HG03460 (cell line): ENCODE measurements around the gene SAPCD1.

Experiments used
- ATAC-seq: cut with Tn5 transposase; IDR thresholded peaks from one replicate; pipeline ENCODE4 v1.9.1; 2021; ENCODE audit not compliant: unreplicated experiment

The SAPCD1 gene

DNA sequence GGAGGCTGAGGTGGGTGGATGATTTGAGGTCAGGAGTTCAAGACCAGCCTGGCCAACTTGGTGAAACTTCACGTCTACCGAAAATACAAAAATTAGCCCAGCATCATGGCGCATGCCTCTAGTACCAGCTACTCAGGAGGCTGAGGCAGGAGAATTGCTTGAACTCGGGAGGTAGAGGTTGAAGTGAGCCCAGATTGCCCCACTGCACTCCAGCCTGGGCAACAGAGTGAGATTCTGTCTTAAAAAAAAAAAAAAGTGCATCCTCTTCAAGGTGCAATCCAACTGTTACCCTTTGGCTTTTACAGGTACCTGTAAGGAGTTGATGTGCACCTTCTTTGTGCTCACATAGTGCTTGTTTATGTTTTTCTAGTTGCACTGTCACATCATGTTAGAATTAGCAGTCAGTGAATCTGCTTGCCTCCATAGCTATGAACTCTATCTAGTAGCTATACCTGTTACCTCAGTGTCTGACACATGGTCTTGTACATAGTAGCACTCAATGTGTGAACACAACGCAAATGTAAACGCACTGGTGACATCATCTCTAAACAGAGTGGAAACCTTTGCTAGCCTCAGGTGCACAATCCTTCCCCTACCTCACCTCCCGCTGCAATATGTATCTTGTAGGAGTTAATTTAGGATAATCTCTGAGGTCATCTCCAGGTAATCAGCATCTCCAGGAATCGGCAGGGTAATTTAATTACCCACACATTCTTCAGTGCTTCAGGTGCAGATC lies 13.0 kb upstream of the SAPCD1 start:
- ATAC-seq: no peak

DNA sequence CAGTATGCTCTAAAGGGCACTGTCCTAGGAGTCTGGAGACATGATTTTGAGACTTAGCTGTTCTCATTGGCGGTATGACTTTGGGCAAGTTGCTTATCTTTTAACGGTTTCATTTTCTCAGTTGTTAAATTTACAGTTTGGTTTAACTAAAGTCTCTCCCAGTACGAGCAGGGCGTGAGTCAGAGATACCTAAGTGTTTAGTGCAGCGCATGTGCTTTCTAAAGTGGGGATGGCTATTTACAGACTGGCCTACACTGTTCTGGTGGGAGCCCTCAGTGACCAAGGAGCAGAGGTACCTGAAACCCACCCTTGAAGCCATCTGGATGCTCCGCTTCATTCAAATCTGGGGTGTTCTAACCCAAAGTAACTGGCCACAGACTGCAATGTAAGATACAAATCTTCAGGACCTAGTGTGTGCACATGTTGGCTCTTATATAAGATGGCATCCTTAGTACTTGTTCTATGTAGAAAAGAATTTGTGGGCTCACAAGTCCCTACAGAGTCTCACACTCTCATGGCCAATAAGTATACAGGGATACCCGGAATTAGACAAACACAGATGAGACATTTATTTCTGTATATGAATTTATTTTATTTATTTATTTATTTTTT lies 11.9 kb upstream of the SAPCD1 start:
- no peak for ATAC-seq

DNA sequence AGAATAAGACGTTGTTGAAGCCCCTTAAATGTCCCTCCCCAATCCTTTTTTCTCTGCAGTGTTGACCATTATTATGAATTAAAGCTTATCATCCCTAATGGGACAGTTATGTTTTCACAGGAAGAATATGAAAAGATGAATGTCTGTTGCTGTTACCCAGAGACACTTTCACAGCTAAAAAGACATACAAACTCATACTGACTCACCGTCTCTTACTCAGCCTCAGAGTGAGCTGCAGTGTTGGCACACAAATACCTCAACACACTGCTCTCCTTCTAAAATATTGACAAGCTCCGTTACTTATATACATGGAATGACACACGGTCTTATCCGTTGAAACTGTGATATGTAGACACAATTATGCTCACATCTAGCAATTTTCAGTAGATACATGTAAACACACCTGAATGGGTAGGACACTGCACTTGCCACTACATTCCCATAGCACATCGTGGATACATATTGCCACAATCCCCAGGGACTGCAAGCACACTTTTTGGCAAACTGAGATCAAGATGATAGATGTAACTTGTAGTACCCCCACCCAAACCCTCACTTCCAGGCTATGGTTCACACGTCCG lies 9.6 kb upstream of the SAPCD1 start:
- no peak for ATAC-seq

DNA sequence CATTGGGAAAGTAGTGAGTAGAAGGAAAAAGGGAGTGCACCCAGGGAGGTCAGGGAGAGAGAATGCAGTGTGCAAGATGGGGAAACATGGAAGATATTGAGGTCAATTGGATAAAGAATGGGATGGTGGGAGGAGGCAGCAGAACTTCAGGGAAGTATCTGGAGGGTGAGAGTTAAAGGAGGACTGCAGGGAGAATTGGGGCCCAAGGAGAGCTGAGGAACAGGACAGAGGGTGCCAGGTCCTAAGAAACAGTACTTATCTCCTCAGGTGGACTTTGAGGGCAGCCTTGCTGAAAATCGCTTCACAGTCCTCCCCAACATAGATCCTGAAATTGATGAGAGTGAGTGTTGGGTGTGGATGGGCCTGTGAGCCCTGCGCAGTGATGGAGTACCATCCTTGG lies 4.2 kb upstream of the SAPCD1 start:
- ATAC-seq: no peak

DNA sequence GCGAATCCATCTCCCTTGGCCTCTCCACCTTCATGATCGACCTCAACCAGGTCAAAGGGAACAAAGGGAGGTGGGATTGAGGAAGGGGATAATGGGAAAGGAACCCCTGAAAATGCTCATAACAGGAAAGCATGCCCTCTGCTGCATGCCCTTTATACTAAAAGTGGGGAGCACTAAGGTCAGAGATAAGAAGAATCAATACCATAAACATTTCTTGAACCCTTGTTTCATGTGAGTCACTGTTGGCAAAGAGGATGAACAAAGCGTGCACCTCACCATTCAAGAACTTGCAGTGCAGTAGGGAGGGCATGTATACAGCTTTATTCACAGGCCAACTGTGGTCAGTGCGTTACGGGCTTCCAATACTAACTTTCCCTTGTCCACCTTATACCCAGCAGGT lies 1.7 kb upstream of the SAPCD1 start:
- no peak for ATAC-seq

DNA sequence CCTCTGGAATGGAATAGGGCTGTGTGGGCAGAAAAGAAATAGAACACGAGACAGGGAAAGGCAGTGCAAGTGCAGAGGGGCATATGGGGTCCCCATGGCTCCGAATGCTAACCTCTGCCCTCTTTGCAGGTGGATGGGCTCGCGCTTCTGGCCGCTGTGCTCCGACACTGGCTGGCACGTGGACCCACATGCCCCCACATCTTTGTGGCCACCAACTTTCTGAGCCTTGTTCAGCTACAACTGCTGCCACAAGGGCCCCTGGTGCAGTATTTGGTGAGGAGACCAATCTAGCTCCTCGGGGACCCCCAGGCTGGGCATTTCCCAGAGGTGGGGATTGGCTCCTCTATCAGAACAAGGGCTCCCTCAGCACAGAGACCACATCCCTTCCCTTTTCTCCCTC lies 1.1 kb upstream of the SAPCD1 start:
- ATAC-seq: no peak

DNA sequence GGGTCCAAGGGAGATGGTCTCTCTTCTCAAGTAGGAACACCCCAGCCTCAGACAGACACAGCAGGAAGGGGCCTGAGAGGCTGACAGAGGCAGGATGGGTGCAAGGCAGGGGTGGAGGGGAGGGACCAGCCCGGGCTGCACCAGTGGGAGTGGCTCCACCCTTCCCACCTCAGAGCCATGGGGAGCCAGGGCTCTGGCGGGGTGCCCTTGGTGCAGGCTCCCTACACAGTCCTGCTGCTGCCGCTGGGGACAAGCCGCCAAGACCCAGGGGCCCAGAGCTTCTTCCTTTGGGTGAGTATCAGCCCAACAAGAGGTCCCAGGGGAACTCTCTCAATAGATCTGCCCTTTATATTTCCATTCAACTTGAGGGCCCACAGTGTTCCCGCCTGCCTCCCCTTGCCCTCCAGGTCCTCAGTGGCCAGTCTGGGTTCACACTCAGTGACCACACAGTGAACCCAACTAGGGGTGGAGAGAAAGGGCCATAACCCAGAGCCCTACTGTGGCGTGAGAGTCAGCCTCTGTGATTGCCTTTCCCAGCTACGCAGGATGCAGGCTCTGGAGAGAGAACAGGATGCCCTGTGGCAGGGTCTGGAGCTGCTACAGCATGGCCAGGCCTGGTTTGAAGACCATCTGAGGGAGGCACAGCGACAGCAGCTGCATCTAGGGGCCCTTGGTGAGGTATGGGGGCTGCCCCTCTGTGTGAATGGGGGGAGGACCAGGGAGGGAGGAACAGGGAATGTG lies 592 bp downstream of the SAPCD1 start:
- ATAC-seq: no peak

DNA sequence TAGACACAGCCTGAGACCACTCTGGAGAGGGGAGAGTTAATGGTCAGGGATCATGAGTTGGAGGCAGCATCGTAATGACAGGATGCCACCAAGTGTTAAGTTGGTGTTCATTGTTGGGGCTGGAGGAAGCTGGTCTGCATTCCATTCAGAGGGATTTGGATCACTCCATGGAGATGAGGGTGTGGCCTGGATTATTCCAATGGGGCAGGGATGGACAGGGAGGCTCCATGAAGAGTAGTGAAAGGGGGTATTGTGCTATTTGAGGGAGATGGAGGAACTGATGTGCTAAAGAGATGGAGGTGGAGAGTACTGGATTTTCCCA lies 1.1 kb downstream of the SAPCD1 start:
- no peak for ATAC-seq

DNA sequence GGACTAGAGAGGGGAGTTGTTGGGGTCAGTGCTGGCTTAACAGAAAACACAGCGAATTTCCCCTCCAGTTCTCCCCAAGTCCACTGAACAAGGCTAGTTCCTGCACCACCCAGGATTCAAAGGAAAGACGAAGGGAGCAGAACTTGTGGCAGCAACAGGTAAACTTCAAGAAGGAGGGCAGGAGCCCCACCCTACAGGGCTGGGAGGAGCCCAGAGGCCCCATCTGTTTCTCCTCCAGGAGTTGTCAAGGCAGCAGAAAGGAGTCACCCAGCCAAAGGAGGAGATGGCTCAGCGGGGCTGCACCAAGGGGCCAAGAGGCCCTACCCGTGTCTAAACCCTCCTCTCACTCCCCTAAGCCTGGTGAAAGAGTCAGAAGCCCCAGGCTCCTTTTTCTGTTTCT lies 1.7 kb downstream of the SAPCD1 start:
- no peak for ATAC-seq

DNA sequence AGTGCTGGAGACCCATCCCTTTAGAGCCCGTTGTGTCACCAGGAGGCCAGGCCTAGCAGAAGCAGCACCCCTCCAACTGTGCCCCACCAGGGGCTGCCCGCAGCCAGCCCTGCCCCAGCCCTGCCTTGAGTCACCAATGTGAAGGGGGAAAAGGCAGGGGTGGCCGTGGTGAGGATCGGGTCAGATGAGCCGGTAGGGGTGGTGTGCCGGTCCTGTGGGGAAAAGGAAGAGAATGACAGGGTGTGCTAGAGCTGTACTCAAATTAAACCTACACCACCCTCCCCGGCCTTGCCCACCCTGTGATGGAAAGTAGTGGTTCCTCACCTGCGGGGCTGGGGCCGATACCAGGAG lies 3.1 kb downstream of the SAPCD1 start:
- no peak for ATAC-seq

DNA sequence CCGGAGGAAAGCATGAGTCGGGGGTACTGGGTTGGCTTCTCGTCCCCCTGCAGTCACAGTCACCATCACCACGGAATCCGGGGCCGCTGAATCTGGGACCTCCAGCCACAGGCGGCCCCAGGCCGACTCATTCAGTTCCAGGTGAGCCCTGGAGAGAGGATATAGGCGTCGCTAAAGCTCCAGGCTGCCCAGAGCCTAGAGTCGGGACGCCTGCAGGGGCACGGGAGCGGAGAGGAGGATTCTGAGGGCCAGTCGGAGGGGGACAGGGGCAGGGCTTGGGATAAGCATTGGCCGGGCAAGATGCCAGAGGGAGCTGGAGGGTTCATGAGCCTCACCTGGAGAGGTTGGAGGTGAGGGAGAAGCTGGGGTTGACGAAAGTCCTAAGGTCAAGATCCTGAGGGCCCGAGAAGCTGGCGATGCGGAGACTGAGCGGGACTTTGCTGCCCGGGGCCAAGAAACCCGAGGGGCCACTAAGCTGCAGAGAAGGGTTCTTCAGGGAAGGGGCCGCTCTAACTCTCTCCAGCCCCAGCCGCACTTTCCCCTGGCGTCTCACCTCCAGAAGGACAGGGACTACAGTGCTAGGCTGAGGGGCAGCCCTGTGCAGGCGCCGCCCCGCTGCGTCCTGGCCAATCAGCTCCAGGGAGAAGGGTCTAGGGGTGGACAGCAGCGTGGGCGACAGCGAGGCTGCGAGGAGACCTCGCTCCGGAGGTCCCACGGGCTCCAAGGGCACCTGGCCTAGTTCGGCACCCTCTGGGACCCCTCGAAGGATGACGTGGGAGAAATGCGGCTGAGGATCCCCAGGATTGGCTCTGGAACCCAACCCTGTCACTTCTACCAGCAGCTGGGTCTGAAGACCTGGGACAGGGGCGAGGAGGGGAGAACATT lies 3.7 kb downstream of the SAPCD1 start:
- ATAC-seq: no peak

DNA sequence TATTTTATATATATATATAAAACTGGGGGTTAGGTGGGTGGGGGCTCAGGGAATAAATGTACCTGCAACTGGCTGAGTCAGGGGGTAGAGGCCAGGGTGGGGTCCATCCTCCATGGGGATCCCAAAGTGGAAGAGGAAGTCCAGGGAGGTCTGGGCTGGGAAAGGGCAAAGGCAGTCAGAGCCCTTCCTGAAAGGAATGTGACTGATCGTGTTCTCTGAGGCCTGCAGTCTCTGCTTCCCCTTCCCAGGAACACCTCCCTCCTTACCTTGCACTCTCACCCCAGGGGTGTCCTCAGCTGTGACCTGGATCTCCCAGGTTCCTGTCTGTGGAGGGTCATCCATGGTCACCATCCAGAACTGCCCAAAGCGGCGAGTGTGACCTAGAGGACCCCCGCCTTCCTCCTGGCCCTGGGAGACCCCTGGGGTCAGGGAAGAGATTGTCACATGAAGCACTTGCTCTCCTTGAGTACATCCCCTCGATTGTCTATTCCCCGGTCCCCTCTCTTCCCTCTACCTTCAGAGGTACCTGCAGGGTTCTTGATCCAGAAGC lies 4.7 kb downstream of the SAPCD1 start:
- ATAC-seq: no peak

DNA sequence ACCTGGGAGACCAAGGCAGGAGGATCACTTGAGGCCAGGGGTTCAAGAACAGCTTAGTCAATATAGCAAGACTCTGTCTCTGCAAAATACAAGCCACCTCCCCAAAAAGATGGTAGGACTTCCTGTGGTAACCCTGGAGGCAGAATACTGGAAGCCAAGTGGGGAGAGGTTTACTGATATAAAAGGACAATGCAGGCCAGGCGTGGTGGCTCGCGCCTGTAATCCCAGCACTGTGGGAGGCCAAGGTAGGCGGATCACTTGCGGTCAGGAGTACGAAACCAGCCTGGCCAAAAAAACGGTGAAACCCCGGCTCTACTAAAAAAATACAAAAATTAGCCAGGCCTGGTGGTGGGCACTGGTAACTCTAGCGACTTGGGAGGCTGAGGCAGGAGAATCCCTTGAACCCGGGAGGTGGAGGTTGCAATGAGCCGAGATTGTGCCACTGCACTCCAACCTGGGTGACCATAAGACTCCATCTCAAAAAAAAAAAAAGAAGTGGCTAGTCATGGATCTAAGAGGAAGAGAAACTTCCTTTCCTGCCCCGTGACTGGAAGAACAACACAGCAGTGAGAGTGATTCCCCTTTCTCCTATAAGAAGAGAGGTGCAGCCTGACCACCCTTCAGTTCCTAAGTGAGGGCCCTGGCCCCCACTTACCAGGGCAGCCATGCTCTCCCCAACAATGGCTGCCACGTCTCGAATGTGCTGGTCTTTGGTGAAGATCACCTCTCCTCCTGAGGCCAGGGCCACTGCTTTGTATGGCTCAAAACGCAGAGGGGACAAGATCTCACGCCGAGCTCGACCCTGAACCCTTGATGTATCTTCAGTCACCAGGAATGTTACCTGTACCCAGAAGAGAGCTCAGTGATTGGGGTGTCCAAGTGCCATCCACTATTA lies 6.2 kb downstream of the SAPCD1 start:
- ATAC-seq: no peak

DNA sequence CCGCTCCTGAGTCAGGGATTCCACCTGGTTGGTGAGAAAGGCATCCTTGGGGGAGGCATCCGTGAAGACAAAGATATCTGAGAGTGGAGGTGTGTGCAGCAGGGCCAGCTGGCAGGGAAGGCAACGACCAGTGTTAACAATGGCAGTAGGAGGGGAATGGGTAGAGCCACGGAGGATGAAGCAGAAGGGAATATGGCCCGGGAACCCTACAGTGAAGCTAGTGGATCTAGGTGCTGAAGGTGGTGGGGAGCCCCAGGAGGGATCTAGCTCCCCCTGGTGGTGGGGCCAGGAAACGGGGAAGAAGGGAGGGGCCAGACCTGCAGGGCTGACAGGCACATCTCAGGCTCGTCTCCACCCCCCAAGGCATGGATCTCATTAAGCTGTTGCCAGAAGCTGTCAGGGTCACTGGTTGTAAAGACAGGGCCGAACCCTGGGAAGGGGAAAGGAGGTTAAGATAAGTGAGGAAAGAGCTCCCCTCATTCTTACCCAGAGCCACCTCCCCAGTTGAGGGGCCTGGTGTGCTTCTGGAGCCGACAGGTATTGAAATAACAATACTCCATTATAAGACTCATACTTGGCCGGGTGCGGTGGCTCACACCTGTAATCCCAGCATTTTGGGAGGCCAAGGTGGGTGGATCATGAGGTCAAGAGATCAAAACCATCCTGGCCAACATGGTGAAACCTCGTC lies 7.4 kb downstream of the SAPCD1 start:
- no peak for ATAC-seq

DNA sequence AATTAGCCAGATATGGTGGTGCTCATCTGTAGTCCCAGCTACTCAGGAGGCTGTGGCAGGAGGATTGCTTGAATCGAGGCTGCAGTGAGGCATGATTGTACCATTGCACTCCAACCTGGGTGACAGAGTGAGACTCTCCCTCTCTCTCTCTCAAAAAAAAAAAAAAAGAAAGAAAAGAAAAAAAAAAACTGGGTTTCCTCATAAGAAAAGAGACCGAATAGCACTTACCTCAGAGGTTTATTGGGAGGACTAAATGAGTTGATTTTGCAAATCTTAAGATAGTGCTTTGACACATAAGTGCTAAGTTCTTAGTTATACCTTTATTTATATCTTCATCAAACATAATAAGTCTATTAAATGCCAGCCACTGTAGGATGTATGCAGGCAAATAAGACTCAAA lies 8.4 kb downstream of the SAPCD1 start:
- ATAC-seq: no peak

DNA sequence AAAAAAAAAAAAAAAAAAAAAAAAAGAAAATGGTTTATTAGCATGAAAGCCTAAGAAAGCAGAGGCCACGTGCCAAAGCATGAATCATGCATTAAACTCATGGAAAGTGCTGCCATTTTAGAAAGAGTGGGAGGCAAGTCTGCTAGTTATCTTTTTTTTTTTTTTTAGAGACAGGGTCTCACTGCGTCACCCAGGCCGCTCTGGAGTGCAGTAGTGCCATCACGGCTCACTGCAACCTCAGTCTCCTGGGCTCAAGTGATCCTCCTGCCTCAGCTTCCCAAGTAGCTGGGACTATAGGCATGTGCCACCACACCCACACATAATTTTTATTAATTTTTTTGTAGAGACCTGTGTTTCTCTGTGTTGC lies 9.5 kb downstream of the SAPCD1 start:
- ATAC-seq: no peak

DNA sequence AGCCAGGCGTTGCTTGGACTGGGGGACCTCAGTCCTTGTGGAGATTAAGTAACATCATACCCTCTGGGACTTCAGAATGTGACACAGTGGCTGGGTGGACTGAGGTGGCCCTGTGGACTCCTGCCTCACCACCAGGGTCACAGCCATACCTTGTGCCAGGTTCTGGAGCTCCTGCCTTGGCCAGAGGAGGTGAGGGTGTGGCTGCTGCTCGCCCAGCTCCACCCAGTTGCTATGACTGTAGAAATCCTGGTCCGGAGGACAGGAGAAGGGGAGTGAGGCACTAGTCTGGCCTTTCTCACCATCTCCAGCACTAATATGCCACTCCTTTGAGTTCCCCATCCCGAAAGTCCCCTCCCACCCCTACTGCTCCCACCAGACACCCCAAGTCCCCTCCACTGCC lies 12.7 kb downstream of the SAPCD1 start:
- ATAC-seq: no peak

DNA sequence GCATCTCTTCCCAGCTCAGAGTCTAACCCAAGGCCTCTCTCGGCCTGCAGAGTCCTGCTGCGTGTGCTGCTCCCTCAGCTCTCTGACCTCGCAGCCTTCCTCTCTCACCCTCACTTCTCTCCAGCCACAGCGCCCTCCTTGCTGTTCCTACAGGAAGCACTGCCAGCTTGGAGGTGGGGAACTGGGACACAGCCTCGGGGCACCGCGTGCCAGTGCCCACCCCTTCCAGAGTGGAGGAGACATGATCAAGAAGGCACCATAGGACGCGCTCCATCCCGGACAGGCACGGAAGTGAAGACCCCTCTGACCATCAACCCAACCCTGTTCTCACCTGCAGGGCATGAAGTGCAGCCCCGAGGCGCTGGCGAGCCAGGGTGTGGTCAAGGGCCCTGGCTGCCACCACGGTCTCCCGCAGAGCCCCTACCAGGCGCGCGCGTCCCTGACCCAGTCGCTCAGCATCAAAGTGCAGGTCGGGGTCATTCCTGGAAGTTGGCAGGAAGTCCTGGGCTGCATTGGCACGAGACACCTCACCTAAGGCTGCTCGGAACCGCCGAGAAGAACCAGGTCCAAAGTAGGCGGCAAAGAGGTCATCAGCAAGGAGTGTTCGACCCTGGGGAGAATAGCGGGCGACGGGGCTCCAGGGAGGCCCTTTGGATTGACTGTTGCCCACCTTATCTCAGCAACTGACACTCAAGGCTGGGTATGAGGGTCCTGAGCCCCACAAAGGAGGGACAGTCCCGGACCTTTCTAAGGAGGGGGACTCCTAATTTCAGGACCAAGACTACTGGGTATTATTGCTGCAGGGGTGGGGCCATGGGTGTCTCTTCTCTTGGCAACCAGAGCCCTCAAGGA lies 13.4 kb downstream of the SAPCD1 start:
- ATAC-seq: no peak
